IMR-90 (cell line): ENCODE data around the gene ARL6IP5. TPM values are rescaled to one million over a fixed set of nuclear protein-coding genes. Genes with fewer than 3 reads are reported as not detected.

Experiments
- ATAC-seq: fragments of 200-7000 bp; cut with Tn5 transposase; 2 replicates; pipeline ENCODE4 v1.9.1; 2020; ENCODE audit warnings: low read depth, mild to moderate bottlenecking, moderate library complexity
- BruUV-seq: library from RNA; stranded (reverse); fragments of 400-500 nt; replicated peaks from 2 replicates; lab custom pipeline; 2021; lab: Mats Ljungman, UMichigan
- CTCF ChIA-PET: fragments of 300-600 bp; formaldehyde crosslinking; extraction: SDS; loops from one replicate; lab custom pipeline; 2021; ENCODE audit warnings: antibody characterized with exemption; lab: Yijun Ruan, JAX
- POLR2A ChIA-PET: fragments of 300-600 bp; sonication (Branson Sonifier 250); formaldehyde crosslinking; loops from one replicate; lab custom pipeline; 2022; ENCODE audit warnings: antibody characterized with exemption; ENCODE audit not compliant: unreplicated experiment; lab: Charles Lee
- DNase-seq: peaks from one replicate; pipeline ENCODE4 v3.0.0; 2013
- H2AFZ ChIP-seq: replicated peaks from 2 replicates; pipeline ENCODE3; 2013; ENCODE audit warnings: low read length, mild to moderate bottlenecking; ENCODE audit not compliant: poor library complexity
- H2AK5ac ChIP-seq: 2 replicates; pipeline ENCODE4 v1.6.1; 2013; ENCODE audit warnings: low read depth, low read length, inconsistent platforms
- H2AK9ac ChIP-seq: replicated peaks from 2 replicates; pipeline ENCODE3; 2013; ENCODE audit warnings: mild to moderate bottlenecking, low read depth, low read length, moderate library complexity; ENCODE audit not compliant: poor library complexity
- H2BK120ac ChIP-seq: 2 replicates; pipeline ENCODE4 v1.6.1; 2013; ENCODE audit warnings: low read depth, low read length, inconsistent platforms
- H2BK15ac ChIP-seq: 3 replicates; pipeline ENCODE4 v1.6.1; 2013; ENCODE audit warnings: low read depth, low read length, inconsistent platforms
- H2BK20ac ChIP-seq: 2 replicates; pipeline ENCODE4 v1.6.1; 2013; ENCODE audit warnings: low read depth, mild to moderate bottlenecking, inconsistent platforms, low read length, moderate library complexity
- H2BK5ac ChIP-seq: 2 replicates; pipeline ENCODE4 v1.6.1; 2013; ENCODE audit warnings: mild to moderate bottlenecking, low read depth, low read length, inconsistent platforms; ENCODE audit not compliant: poor library complexity, severe bottlenecking
- H3K14ac ChIP-seq: replicated peaks from 2 replicates; pipeline ENCODE4 v1.6.1; 2013; ENCODE audit warnings: low read depth, low read length, inconsistent platforms
- H3K18ac ChIP-seq: 2 replicates; pipeline ENCODE4 v1.6.1; 2013; ENCODE audit warnings: low read depth, low read length, control low read depth
- H3K23ac ChIP-seq: 2 replicates; pipeline ENCODE4 v1.6.1; 2013; ENCODE audit warnings: low read depth, low read length, inconsistent platforms
- H3K27ac ChIP-seq: 2 replicates; pipeline ENCODE4 v1.5.1; 2013; ENCODE audit warnings: mild to moderate bottlenecking, control low read depth, low read length; ENCODE audit not compliant: insufficient read depth
- H3K27me3 ChIP-seq: 2 replicates; pipeline ENCODE4 v1.6.1; 2013; ENCODE audit warnings: low read length; ENCODE audit not compliant: control insufficient read depth, insufficient read depth
- H3K36me3 ChIP-seq: 2 replicates; pipeline ENCODE4 v1.6.1; 2013; ENCODE audit warnings: low read length, mixed read lengths; ENCODE audit not compliant: control insufficient read depth, insufficient read depth
- H3K4ac ChIP-seq: 2 replicates; pipeline ENCODE4 v1.6.1; 2013; ENCODE audit warnings: low read depth, low read length, inconsistent platforms
- H3K4me1 ChIP-seq: 2 replicates; pipeline ENCODE4 v1.6.1; 2013; ENCODE audit warnings: low read length, mixed read lengths; ENCODE audit not compliant: control insufficient read depth, insufficient read depth
- H3K4me2 ChIP-seq: 2 replicates; pipeline ENCODE4 v1.6.1; 2013; ENCODE audit warnings: low read depth, mild to moderate bottlenecking, control low read depth, low read length, moderate library complexity
- H3K4me3 ChIP-seq: 2 replicates; pipeline ENCODE4 v1.5.1; 2013; ENCODE audit warnings: low read depth, mild to moderate bottlenecking, control low read depth, low read length, moderate library complexity; ENCODE audit not compliant: insufficient read depth
- H3K56ac ChIP-seq: 2 replicates; pipeline ENCODE4 v1.6.1; 2013; ENCODE audit warnings: low read length, inconsistent platforms; ENCODE audit not compliant: insufficient read depth; ENCODE audit errors: extremely low read depth
- H3K79me1 ChIP-seq, 2 experiments: 2 replicates each; pipeline ENCODE4 v1.6.1; 2013; ENCODE audit warnings: low read length in 2 of 2, inconsistent platforms in 1 of 2, low read depth in 1 of 2
- H3K9ac ChIP-seq: 2 replicates; pipeline ENCODE4 v1.6.1; 2013; ENCODE audit warnings: low read depth, low read length, control low read depth
- H3K9me1 ChIP-seq: 2 replicates; pipeline ENCODE4 v1.6.1; 2013; ENCODE audit warnings: low read length, inconsistent platforms; ENCODE audit not compliant: insufficient read depth
- H3K9me3 ChIP-seq: 2 replicates; pipeline ENCODE4 v1.6.1; 2013; ENCODE audit warnings: low read length; ENCODE audit not compliant: control insufficient read depth, insufficient read depth
- H4K20me1 ChIP-seq: 2 replicates; pipeline ENCODE4 v1.6.1; 2013; ENCODE audit warnings: low read length, inconsistent platforms; ENCODE audit not compliant: insufficient read depth
- H4K5ac ChIP-seq: 2 replicates; pipeline ENCODE4 v1.6.1; 2013; ENCODE audit warnings: mild to moderate bottlenecking, low read depth, low read length, control low read depth
- H4K8ac ChIP-seq, 2 experiments: 2 replicates each; pipeline ENCODE4 v1.6.1; 2013; ENCODE audit warnings: low read depth in 2 of 2, low read length in 2 of 2, control low read depth in 1 of 2, inconsistent platforms in 1 of 2
- H4K91ac ChIP-seq: 2 replicates; pipeline ENCODE4 v1.6.1; 2013; ENCODE audit warnings: low read depth, low read length, inconsistent platforms; ENCODE audit not compliant: insufficient read depth
- CEBPB ChIP-seq: IDR thresholded peaks from 2 replicates; pipeline ENCODE4 v1.6.1; 2012; ENCODE audit warnings: low read depth, low read length, improper control_type of control experiment
- RFX5 ChIP-seq: IDR thresholded peaks from 2 replicates; pipeline ENCODE4 v1.8.0; 2012; ENCODE audit warnings: low read depth, mild to moderate bottlenecking, low read length, moderate library complexity
- SMC3 ChIP-seq: fragments of 150-350 bp; IDR thresholded peaks from 2 replicates; pipeline ENCODE4 v1.6.1; 2016; ENCODE audit warnings: low read depth, mild to moderate bottlenecking, antibody characterized with exemption, low read length, moderate library complexity
- WGBS, 2 experiments: methylation state at CpG; one replicate each; pipeline versions ENCODE4 v1.1.5 to v1.1.7; 2013; ENCODE audit warnings: missing lambda C conversion rate in 2 of 2; ENCODE audit not compliant: insufficient read length in 1 of 2; ENCODE audit errors: extremely low coverage in 2 of 2; 5-methylcytosine and 5-hydroxymethylcytosine counted together
- dilution Hi-C: fragments of 300-500 bp; cut with HindIII; formaldehyde crosslinking; loops from one replicate; pipeline ENCODE4 v1.14.3; 2018; ENCODE audit warnings: low sequenced_read_pairs; ENCODE audit not compliant: unreplicated experiment
- in situ Hi-C: fragments of 300-500 bp; cut with MboI; formaldehyde crosslinking; loops from 3 replicates; pipeline ENCODE4 v1.14.3; 2019; ENCODE audit warnings: low sequenced_read_pairs, inconsistent platforms, mixed read lengths
- intact Hi-C: fragments of 100-400 bp; cut with micrococcal nuclease; formaldehyde crosslinking; loops from 2 replicates; pipeline ENCODE4 v1.10.0; 2022
- polyA plus RNA-seq, 3 experiments: library from polyadenylated mRNA; depleted of rRNA; stranded (reverse); fragments of >200 nt; gene quantifications; 2 replicates each; pipeline ENCODE4 v1.2.3, GENCODE V29; 2012; ENCODE audit warnings: low replicate concordance in 1 of 3
- total RNA-seq: library from RNA; depleted of rRNA; stranded (reverse); fragments of >200 nt; gene quantifications from 2 replicates; pipeline ENCODE4 v1.2.3, GENCODE V29; 2012

ARL6IP5 gene
- total and polyA plus RNA-seq, 2 of the 4 experiments (the other 2 are of a cell fraction), result 76.4 to 98.8 TPM

- H2BK5ac ChIP-seq, result no peak overlapping the region
- no peak overlapping the region for H4K91ac ChIP-seq
- H3K9me1 ChIP-seq, result no peaks in the 10 kb centered on the region
- no peak overlapping the region for H2AFZ ChIP-seq
- H2AK5ac ChIP-seq, result no peak overlapping the region
- TF ChIP-seq SMC3 (no peak), RFX5 (no peak), CEBPB (no peak)
- ChIA-PET POLR2A (no interaction called here), CTCF (no interaction called here)
- dilution Hi-C loops (no loop called here), in situ Hi-C loops (no loop called here), intact Hi-C loops (no loop called here)
- no peak overlapping the region for H2BK120ac ChIP-seq
- no peaks in the 10 kb centered on the region for H3K9me3 ChIP-seq
- ATAC-seq, result no peak
- H3K36me3 ChIP-seq, result no peaks in the 10 kb centered on the region
- no CpG with 5 or more reads among the region's 1 CpG for whole genome bisulfite sequencing, 2 experiments
- H3K4me2 ChIP-seq, result no peak overlapping the region
- H3K56ac ChIP-seq, result no peak overlapping the region
- no peak overlapping the region for H4K8ac ChIP-seq
- no peak overlapping the region for H3K9ac ChIP-seq
- H4K5ac ChIP-seq, result no peak overlapping the region
- no peak overlapping the region for H3K14ac ChIP-seq
- H3K23ac ChIP-seq, result no peak overlapping the region
- H2BK20ac ChIP-seq, result no peak overlapping the region
- no peaks in the 10 kb centered on the region for H3K27me3 ChIP-seq
- DNase-seq, result no peak
- no peak overlapping the region for H3K4ac ChIP-seq
- no peak overlapping the region for H3K18ac ChIP-seq
- H2BK15ac ChIP-seq, result no peak overlapping the region
- BruUV-seq, result no TSS peak
- no peak overlapping the region for H3K4me3 ChIP-seq
- no peak overlapping the region for H2AK9ac ChIP-seq
- H3K79me1 ChIP-seq, result no peaks in the 10 kb centered on the region
- no peak overlapping the region for H3K27ac ChIP-seq
- no peaks in the 10 kb centered on the region for H3K4me1 ChIP-seq
- H4K20me1 ChIP-seq, result no peaks in the 10 kb centered on the region
Observed at GRCh38 chr3:69110941-69111546, 26.3 kb downstream of the ARL6IP5 start.
